Heart left ventricle (tissue), 16 donors: ENCODE measurements around the gene NUSAP1. TPM values are rescaled to one million over a fixed set of nuclear protein-coding genes. Genes with fewer than 3 reads are reported as not detected.
"Not testable (repeated sequence)": the region's sequence is repeated elsewhere in the genome, so short reads cannot be mapped to it uniquely, and the experiment has no call there.

ENCODE experiments used
- ATAC-seq, 4 donors: fragments of 200-7000 bp; cut with Tn5 transposase; one replicate each; pipeline ENCODE4 v1.9.1; 2020 to 2022; ENCODE audit warnings: moderate library complexity in 4 of 4, mild to moderate bottlenecking in 3 of 4, moderate number of reproducible peaks in 1 of 4
- DNase-seq, 5 donors: peaks; one replicate each; pipeline ENCODE4 v3.0.0-alpha.2; 2020
- H3K27ac ChIP-seq, 12 donors: fragments of 200-600 bp; sonication (generic) in 4 of 12; one replicate each; pipeline versions ENCODE4 v1.5.0 to v1.8.0; 2016 to 2022; ENCODE audit warnings: mild to moderate bottlenecking in 2 of 12
- H3K27me3 ChIP-seq, 9 donors: fragments of 200-600 bp; sonication (generic) in 2 of 9; one replicate each; pipeline versions ENCODE4 v1.5.1 to v1.8.0; 2016 to 2022; ENCODE audit warnings: mild to moderate bottlenecking in 3 of 9
- H3K36me3 ChIP-seq, 9 donors: fragments of 200-600 bp; sonication (generic) in 2 of 9; one replicate each; pipeline versions ENCODE4 v1.5.0 to v1.8.0; 2018 to 2022; ENCODE audit warnings: mild to moderate bottlenecking in 2 of 9
- H3K4me1 ChIP-seq, 12 donors: fragments of 200-600 bp; sonication (generic) in 4 of 12; one replicate each; pipeline versions ENCODE4 v1.5.0 to v1.8.0; 2016 to 2022; ENCODE audit warnings: mild to moderate bottlenecking in 3 of 12
- H3K4me3 ChIP-seq, 12 donors: fragments of 200-600 bp; sonication (generic) in 4 of 12; one replicate each; pipeline versions ENCODE4 v1.5.0 to v1.8.0; 2017 to 2022; ENCODE audit warnings: mild to moderate bottlenecking in 9 of 12, moderate library complexity in 4 of 12
- H3K9me3 ChIP-seq, 12 donors: fragments of 200-600 bp; sonication (generic) in 4 of 12; one replicate each; pipeline versions ENCODE4 v1.5.0 to v1.8.0; 2016 to 2022; ENCODE audit warnings: mild to moderate bottlenecking in 1 of 12
- POLR2A ChIP-seq, 2 donors: fragments of 450-650 bp; IDR thresholded peaks; one replicate each; pipeline ENCODE4 v1.6.1; 2017; ENCODE audit warnings: antibody characterized with exemption in 2 of 2, mild to moderate bottlenecking in 2 of 2, moderate library complexity in 2 of 2
- WGBS, 4 donors: extraction: QIAGEN DNeasy Blood & Tissue Kit in 2 of 4; methylation state at CpG; one replicate each; pipeline versions ENCODE4 v1.1.5 to v1.1.7; 2013 to 2018; 5-methylcytosine and 5-hydroxymethylcytosine counted together
- intact Hi-C, 10 donors: fragments of 100-400 bp; cut with DNase I; formaldehyde crosslinking; loops; one replicate each; pipeline versions ENCODE4 v1.11.1 to v1.14.2; 2022
- polyA plus RNA-seq, 2 donors: library from polyadenylated mRNA; stranded (reverse); fragments of 200-250 nt; gene quantifications; one replicate each; pipeline ENCODE4 v1.2.3, GENCODE V29; 2013
- total RNA-seq, 9 donors: library from RNA; depleted of rRNA in 2 of 9; stranded (reverse); fragments of >200 nt in 2 of 9; fragmentation: NEBNext Ultra II Directional in 3 of 9; extraction: Animal tissue kit (Norgen Biotek cat#: 25700) in 3 of 9; gene quantifications; one replicate each; pipeline versions ENCODE4 v1.1.0 to v1.2.4, GENCODE V29; 2016 to 2023
- TF ChIP-seq, protein P1 (sequence below), 12 donors: fragments of 200-600 bp; sonication (generic) in 4 of 12; IDR thresholded peaks; one replicate each; pipeline versions ENCODE4 v1.5.0 to v1.8.0; 2018 to 2022; ENCODE audit warnings: antibody characterized with exemption in 12 of 12, mild to moderate bottlenecking in 5 of 12
- donor health status: ischemic (EF 13 %, LVEDD 7.1; RV severe dilation, severe dysfunction).
- donor health status: healthy with polysubstance abuse.
- donor health status: DM: no; HTN: yes; CAD: no.
- donor health status: DM: no; HTN: no; CAD: no.
- donor health status: ischemic (EF 25% LVEDD 6.9; RV normal size, moderate dysfunction).
- donor health status: ischemic (EF 25% LVEDD 5.7; RV mildly dilated, moderate dysfunction).
- donor health status: healthy.
- donor health status: DM: yes; HTN: yes; CAD: no.
- donor health status: ischemic (EF 35%, LVEDD 5.7; RV mildly dilated, moderate dysfunction).
- donor health status: nonischemic (EF 11% LVEDD 7.7; RV severe dilation, severe dysfunction).
- donor health status: DM: yes; HTN: yes; CAD: no.
- donor health status: PGD.
- donor health status: ischemic (EF 29% LVEDD 5.4; RV normal size, mild dysfunction).
- donor health status: nonischemic (EF 23%, LVEDD 6.1; RV moderate dilation, normal function).

NUSAP1 gene
- total and polyA plus RNA-seq, 11 donors: 0.23 to 23.1 (median 1.1) TPM

GRCh38 chr15:41417418-41418195 lies 84.9 kb downstream of the NUSAP1 start:
- WGBS, 4 donors: 1 to 2% (median 1%) methylated on average over 30 to 37 of the region's 37 CpGs
- H3K27ac ChIP-seq: peak overlapping the region; percentile 25 to 94 (median 85)
- H3K4me3 ChIP-seq: peak overlapping the region; percentile 80 to 99 (median 98)
- peaks cover 5 to 38% (median 26%) of the 10 kb centered on the region in 12 donors for H3K4me1 ChIP-seq
- DNase-seq: peak in 3 of 5 donors; percentile 32 to 50 (median 35)
- peak in 2 of 4 donors; percentile 17 to 55 for ATAC-seq
- no peaks in the 10 kb centered on the region for H3K36me3 ChIP-seq
- no peaks in the 10 kb centered on the region for H3K9me3 ChIP-seq
- H3K27me3 ChIP-seq: no peaks in the 10 kb centered on the region
- intact Hi-C loops: loop anchor here in 1 of 10 donors (2.0 kb wide), 1 partner anchor 15 kb away; the partner anchor contains the start of gene NDUFAF1
- TF ChIP-seq POLR2A (IDR thresholded peaks at IDR 0.05): no peak
- TF ChIP-seq, protein P1, sequence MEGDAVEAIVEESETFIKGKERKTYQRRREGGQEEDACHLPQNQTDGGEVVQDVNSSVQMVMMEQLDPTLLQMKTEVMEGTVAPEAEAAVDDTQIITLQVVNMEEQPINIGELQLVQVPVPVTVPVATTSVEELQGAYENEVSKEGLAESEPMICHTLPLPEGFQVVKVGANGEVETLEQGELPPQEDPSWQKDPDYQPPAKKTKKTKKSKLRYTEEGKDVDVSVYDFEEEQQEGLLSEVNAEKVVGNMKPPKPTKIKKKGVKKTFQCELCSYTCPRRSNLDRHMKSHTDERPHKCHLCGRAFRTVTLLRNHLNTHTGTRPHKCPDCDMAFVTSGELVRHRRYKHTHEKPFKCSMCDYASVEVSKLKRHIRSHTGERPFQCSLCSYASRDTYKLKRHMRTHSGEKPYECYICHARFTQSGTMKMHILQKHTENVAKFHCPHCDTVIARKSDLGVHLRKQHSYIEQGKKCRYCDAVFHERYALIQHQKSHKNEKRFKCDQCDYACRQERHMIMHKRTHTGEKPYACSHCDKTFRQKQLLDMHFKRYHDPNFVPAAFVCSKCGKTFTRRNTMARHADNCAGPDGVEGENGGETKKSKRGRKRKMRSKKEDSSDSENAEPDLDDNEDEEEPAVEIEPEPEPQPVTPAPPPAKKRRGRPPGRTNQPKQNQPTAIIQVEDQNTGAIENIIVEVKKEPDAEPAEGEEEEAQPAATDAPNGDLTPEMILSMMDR (IDR thresholded peaks at IDR 0.05): no peak

DNA sequence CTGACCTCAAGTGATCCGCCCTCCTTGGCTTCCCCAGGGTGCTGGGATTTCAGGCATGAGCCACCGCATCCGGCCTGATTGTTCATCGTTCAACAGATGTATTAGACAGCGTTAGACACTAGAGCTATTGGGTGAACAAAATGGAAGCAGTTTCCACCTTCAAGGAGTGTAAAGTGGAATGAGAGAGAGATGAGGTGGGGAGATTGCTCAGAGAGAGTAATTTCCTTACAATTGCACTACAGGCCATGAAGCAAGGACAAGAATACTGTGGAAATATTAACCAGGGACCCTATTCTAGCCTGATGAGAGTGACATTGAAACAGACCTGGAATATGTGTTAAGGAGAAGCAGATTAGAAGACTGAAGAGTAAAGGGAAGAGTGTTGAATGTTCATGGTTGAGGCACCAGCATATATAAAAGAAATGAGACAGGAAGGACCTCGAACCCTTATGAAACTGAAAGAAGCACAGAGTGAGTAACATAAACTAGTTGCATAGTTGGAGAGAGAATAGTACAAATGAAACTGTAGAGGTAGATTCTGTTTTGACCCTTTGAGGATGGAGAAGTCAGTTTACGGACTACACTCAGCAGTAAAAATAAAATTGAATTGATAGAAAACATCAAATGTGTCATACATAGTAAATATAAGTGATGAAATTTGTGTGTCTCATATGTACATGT lies 91.4 kb downstream of the NUSAP1 start:
- no peak for ATAC-seq
- Histone ChIP-seq H3K4me3 (no peak overlapping the region), H3K27me3 (no peaks in the 10 kb centered on the region), H3K27ac (no peak overlapping the region), H3K36me3 (no peaks in the 10 kb centered on the region), H3K9me3 (no peaks in the 10 kb centered on the region), H3K4me1 (peaks cover 0 to 17% (median 2%) of the 10 kb centered on the region in 12 donors)
- intact Hi-C loops: no loop called here
- 92 to 96% (median 94%) methylated on average over 7 of the region's 7 CpGs for WGBS, 4 donors
- no peak for DNase-seq
- TF ChIP-seq, protein P1 (IDR thresholded peaks at IDR 0.05): no peak
- no peak for TF ChIP-seq POLR2A (IDR thresholded peaks at IDR 0.05)

DNA sequence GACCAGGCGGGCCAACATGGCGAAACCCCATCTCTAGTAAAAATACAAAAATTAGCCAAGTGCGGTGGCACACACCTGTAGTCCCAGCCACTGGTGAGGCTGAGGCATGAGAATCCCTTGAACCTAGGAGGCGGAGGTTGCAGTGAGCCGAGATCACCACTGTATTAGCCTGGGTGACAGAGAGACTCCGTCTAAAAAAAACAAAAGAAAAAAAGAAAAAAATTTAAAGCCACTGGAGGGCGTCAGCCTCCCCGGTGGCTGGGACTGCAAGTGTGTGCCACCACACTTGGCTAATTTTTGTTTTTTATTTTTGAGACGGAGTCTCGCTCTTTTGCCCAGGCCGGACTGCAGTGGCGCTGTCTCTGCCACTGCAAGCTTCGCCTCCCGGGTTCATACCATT lies 92.1 kb downstream of the NUSAP1 start:
- no peak overlapping the region for H3K27ac ChIP-seq
- intact Hi-C loops: no loop called here
- H3K36me3 ChIP-seq: no peaks in the 10 kb centered on the region
- H3K4me1 ChIP-seq: peaks cover 0 to 22% (median 2%) of the 10 kb centered on the region in 12 donors
- ATAC-seq (no peak), DNase-seq (no peak)
- TF ChIP-seq POLR2A (IDR thresholded peaks at IDR 0.05): no peak
- TF ChIP-seq, protein P1 (IDR thresholded peaks at IDR 0.05): no peak
- no peaks in the 10 kb centered on the region for H3K9me3 ChIP-seq
- 95 to 97% (median 96%) methylated on average over 14 of the region's 14 CpGs for WGBS, 4 donors
- H3K27me3 ChIP-seq: no peaks in the 10 kb centered on the region
- H3K4me3 ChIP-seq: no peak overlapping the region

DNA sequence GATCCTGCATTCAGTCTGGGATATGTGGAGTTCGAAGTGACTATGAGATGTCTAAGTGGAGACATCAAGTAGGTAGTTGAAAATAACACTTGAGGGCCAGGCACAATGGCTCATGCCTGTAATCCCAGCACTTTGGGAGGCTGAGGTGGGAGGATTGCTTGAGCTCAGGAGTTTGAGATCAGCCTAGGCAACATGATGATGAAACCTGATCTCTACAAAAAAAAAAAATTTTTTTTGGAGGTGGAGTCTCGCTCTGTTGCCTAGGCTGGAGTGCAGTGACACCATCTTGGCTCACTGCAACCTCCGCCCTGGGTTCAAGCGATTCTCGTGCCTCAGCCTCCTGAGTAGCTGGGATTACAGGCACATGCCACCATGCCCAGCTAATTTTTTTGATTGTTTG lies 93.2 kb downstream of the NUSAP1 start:
- intact Hi-C loops, ATAC-seq, H3K27me3 ChIP-seq, DNase-seq, H3K4me3 ChIP-seq, H3K36me3 ChIP-seq, H3K9me3 ChIP-seq, H3K27ac ChIP-seq: not testable (repeated sequence)
- WGBS, 4 donors: 94 to 96% (median 94%) methylated on average over 5 of the region's 5 CpGs
- peaks cover 0 to 27% (median 0%) of the 10 kb centered on the region in 12 donors for H3K4me1 ChIP-seq
